ENCODE data around the gene TBC1D22A.

DNA sequence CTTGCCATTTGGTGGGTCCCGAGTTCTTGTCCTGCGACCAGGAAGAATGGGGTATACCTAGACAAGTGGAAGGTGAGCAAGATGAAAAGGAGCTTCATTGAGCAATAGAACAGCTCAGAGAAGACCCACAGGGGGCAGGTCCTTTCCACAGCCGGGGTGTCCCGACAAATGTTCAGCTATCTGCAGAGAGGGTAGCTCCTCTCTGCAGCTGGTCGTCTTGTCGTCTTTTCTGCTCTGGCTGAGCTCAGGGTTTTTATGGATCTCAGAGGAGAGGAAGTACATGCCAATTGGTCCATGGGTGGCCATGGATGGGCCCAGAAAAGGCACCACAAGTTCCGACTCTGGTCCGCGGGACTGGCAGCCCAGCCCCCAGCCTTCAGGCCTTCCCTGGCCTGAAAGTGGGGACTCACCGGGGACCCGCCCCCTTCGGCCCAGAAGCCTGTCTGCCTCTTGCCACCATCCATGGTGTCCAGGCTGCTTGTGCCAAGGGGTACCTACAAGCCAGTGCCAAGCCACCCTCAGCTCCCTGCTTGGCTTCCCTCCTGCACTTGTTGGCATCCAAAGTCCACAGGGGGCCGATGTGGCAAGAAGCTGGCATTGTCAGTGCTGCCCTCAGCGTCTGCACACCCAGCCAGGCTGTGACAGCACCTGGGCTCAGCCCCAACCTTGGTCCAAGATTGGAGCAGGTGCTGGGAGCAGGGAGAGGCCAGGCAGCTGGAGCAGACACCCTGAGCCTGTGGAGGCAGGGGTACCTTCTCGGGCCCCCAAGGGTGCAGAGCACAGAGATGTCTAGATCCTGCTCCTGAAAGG is 438.9 kb downstream of the TBC1D22A start:
- TF ChIP-seq, protein P1, sequence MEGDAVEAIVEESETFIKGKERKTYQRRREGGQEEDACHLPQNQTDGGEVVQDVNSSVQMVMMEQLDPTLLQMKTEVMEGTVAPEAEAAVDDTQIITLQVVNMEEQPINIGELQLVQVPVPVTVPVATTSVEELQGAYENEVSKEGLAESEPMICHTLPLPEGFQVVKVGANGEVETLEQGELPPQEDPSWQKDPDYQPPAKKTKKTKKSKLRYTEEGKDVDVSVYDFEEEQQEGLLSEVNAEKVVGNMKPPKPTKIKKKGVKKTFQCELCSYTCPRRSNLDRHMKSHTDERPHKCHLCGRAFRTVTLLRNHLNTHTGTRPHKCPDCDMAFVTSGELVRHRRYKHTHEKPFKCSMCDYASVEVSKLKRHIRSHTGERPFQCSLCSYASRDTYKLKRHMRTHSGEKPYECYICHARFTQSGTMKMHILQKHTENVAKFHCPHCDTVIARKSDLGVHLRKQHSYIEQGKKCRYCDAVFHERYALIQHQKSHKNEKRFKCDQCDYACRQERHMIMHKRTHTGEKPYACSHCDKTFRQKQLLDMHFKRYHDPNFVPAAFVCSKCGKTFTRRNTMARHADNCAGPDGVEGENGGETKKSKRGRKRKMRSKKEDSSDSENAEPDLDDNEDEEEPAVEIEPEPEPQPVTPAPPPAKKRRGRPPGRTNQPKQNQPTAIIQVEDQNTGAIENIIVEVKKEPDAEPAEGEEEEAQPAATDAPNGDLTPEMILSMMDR (optimal IDR thresholded peaks at IDR 0.05 in 1 of 3, IDR thresholded peaks at IDR 0.05 in 1 of 3, conservative IDR thresholded peaks at IDR 0.05 in 1 of 3; ENCODE audit: extremely low read depth in 1 of 3, insufficient read depth in 2 of 3, low read length in 3 of 3): no peak
- TF ChIP-seq EZH2 (IDR thresholded peaks at IDR 0.05; ENCODE audit: low read length): no peak

Data from keratinocyte (primary cell).